ENCODE data around the gene ADAMTS9.

GRCh38 chr3:64717872-64718613 lies 30.2 kb upstream of the ADAMTS9 start:
- TF ChIP-seq ZBTB33 (IDR thresholded peaks at IDR 0.05) (no peak), CBX5 (IDR thresholded peaks at IDR 0.05; ENCODE audit: low read depth) (no peak), POLR2AphosphoS5 (IDR thresholded peaks at IDR 0.05; ENCODE audit: low read length) (no peak), NBN (IDR thresholded peaks at IDR 0.05) (no peak), TCF3 (IDR thresholded peaks at IDR 0.05; ENCODE audit: borderline replicate concordance, insufficient read depth, low read depth, low read length) (no peak), CTCF (IDR thresholded peaks at IDR 0.05 in 2 of 3, conservative IDR thresholded peaks at IDR 0.05 in 1 of 3; ENCODE audit: control insufficient read depth in 2 of 3, extremely low read depth in 1 of 3, insufficient read depth in 1 of 3, low read depth in 3 of 3, low read length in 3 of 3) (no peak)
